ENCODE results near the gene PRCD.
A peak's percentile ranks its signal among the peaks of the same experiment; 100 is the strongest.

The PRCD gene

GRCh38 chr17:76540381-76541300, 797 bp downstream of the PRCD start:
- DNase-seq (ENCODE audit: low read depth) = peak; percentile 97
- peak overlapping the region; percentile 54 for H3K4me3 ChIP-seq (ENCODE audit: low read depth, low read length)
- TF ChIP-seq, protein P1, sequence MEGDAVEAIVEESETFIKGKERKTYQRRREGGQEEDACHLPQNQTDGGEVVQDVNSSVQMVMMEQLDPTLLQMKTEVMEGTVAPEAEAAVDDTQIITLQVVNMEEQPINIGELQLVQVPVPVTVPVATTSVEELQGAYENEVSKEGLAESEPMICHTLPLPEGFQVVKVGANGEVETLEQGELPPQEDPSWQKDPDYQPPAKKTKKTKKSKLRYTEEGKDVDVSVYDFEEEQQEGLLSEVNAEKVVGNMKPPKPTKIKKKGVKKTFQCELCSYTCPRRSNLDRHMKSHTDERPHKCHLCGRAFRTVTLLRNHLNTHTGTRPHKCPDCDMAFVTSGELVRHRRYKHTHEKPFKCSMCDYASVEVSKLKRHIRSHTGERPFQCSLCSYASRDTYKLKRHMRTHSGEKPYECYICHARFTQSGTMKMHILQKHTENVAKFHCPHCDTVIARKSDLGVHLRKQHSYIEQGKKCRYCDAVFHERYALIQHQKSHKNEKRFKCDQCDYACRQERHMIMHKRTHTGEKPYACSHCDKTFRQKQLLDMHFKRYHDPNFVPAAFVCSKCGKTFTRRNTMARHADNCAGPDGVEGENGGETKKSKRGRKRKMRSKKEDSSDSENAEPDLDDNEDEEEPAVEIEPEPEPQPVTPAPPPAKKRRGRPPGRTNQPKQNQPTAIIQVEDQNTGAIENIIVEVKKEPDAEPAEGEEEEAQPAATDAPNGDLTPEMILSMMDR (conservative IDR thresholded peaks at IDR 0.05; ENCODE audit: low read depth, low read length) = peak; percentile 22

DNA sequence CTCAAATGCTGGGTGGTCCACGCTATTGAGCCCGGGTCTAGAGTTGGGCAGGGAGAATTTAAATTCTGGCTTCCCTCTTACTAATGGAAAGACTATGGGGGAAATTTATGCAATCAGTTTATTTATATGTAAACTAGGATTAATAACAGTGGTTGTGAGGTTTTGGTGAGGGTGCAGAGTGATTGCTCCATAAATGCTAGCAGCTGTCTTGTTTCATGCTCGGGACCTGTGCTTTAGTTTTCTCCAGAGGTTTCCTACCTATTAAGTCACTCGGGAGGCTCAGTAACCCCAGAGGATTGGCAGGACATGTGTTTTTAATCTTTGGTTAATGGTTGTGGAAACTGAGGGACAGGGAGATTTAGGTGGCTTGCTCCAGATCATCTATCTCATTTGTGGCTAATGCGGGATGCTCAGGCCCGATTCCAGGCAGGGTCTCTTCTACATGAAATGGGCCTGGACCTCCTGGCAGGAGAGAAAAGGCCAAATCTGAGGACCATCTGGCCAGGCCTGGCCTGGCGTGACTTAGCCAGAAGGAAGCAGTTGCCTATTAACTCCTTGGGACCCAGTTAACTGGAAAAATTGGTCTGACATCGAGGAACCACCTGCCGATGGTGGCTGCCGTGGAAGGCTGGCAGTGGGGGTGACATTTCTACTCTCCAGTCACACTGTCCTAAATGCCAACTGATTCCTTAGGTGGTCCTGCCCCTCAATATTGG, 2.1 kb downstream of the PRCD start:
- no peak overlapping the region for H3K4me3 ChIP-seq (ENCODE audit: low read depth, low read length)
- TF ChIP-seq, protein P1 (conservative IDR thresholded peaks at IDR 0.05; ENCODE audit: low read depth, low read length) = no peak

DNA sequence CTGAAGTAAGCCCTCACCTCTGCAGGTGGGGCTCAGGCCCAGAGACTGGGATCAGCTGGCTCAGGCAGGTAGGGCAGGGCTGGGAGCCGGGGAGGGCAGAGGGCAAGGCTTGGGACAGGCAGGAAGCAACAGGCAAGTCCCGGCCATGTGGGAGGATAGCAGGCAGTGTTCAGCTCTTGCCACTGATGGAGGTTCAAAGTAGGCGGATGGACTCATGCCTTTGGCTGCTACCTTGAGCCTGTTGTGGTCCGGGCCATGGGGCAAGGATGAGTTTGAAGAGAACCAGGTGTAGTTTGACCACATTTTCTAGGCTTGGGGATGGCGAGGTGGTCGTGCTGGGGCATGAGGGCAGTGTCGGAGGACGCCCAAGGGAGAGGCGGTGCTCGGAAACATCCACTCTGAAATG, 2.7 kb downstream of the PRCD start:
- TF ChIP-seq, protein P1 (conservative IDR thresholded peaks at IDR 0.05; ENCODE audit: low read depth, low read length) = no peak
- H3K4me3 ChIP-seq (ENCODE audit: low read depth, low read length) = no peak overlapping the region
- DNase-seq (ENCODE audit: low read depth) = no peak

More for the DNA sequence above, 2.1 kb downstream of the PRCD start:
- DNase-seq (ENCODE audit: low read depth) = no peak

DNA sequence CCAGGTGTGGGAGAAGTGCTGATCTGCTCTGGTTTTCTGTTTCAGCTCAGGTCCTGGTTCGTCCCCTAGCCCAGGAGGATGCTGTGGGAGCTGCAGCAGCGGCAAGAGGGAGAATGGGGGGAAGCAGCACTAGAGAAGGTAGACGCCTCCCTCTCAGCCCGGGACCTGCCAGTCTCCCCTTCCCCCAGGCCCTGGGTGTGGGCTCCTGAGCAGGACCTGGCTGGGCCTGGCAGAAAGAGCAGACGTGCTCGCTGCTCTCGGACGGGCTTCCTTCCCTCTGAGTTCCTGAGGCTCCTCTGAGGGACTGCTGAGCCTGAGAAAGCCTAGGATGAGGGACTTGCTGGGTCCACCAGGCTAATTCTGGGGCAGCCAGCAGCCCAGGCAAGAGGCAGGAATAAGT, 3.1 kb downstream of the PRCD start:
- H3K4me3 ChIP-seq (ENCODE audit: low read depth, low read length) = no peak overlapping the region
- DNase-seq (ENCODE audit: low read depth) = no peak
- TF ChIP-seq, protein P1 (conservative IDR thresholded peaks at IDR 0.05; ENCODE audit: low read depth, low read length) = no peak

- DNase-seq (ENCODE audit: low read depth) = no peak
- TF ChIP-seq, protein P1 (conservative IDR thresholded peaks at IDR 0.05; ENCODE audit: low read depth, low read length) = no peak
- no peak overlapping the region for H3K4me3 ChIP-seq (ENCODE audit: low read depth, low read length)
These were observed 3.6 kb downstream of the PRCD start for GRCh38 chr17:76543482-76543825.

DNA sequence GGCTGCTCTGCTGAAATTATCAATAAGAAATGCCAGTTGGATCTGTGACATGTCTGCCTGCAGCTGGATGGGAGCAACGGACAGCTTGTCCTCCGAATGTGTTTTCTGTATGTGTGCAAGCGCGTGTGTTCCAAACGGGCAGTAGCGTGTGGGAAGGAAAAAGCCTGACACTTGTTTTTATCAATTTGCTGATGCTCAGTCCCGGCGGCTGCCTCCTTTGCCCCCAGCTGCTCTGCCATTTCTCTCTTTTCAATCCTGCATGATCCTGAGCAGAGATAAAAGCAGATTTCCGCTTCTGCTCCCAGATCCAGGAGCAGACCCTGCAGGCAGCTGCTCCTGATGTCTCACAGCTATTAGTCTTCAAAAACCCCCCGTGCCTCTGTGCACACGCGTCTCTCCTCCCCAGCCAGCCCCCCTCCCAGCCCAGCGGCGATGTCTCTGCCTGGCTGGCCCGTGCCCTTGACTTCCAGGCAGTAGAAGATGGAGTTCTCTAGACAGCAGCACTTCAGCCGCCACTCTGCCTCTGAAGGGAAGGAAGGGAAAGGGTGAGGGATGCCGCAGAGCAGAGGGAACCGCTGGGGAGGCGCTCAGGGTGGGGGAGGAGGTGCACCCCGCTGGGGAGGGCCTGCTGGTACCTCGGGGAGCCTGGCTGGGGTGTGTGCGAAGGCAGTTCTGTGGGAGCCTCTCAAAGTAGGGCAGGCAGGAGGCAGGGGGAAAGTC, 4.1 kb downstream of the PRCD start:
- no peak overlapping the region for H3K4me3 ChIP-seq (ENCODE audit: low read depth, low read length)
- peak; percentile 29 for DNase-seq (ENCODE audit: low read depth)
- TF ChIP-seq, protein P1 (conservative IDR thresholded peaks at IDR 0.05; ENCODE audit: low read depth, low read length) = no peak

Measured in choroid plexus epithelial cell (primary cell).